K562 (cell line): Measurements from ENCODE around the gene GART. TPM values are rescaled to one million over a fixed set of nuclear protein-coding genes. Genes with fewer than 3 reads are reported as not detected.

ENCODE experiments used
- BRD9 ChIP-seq: fragments of 450-650 bp; IDR thresholded peaks from 2 replicates; pipeline ENCODE4 v1.6.1; 2018; ENCODE audit warnings: low read depth; ENCODE audit not compliant: partially characterized antibody
- CBX3 ChIP-seq, 2 experiments: IDR thresholded peaks; 1 replicate in 1 of 2; 2 replicates in 1 of 2; pipeline ENCODE4 v1.6.1; 2012; ENCODE audit warnings: inconsistent platforms in 2 of 2, low read length in 2 of 2, borderline replicate concordance in 1 of 2, control low read depth in 1 of 2
- FOXA1 ChIP-seq: fragments of 450-650 bp; IDR thresholded peaks from 2 replicates; pipeline ENCODE4 v1.6.1; 2016; ENCODE audit warnings: mild to moderate bottlenecking, borderline replicate concordance
- FOXP1 ChIP-seq: sonication (generic); formaldehyde crosslinking; IDR thresholded peaks from 2 replicates; pipeline ENCODE4 v1.8.0; 2022; ENCODE audit warnings: mild to moderate bottlenecking, missing genetic modification reagents
- GTF2F1 ChIP-seq: IDR thresholded peaks from 2 replicates; pipeline ENCODE4 v1.6.1; 2011; ENCODE audit warnings: low read depth, low read length, improper control_type of control experiment
- HMG20B ChIP-seq: fragments of 250-450 bp; sonication (Bioruptor Pico); IDR thresholded peaks from 2 replicates; pipeline ENCODE4 v1.5.0; 2021; ENCODE audit warnings: mild to moderate bottlenecking
- MAZ ChIP-seq, 2 experiments: fragments of 450-650 bp in 1 of 2; sonication (generic) in 1 of 2; formaldehyde crosslinking; IDR thresholded peaks in 1 of 2; conservative IDR thresholded peaks in 1 of 2; 2 replicates each; pipeline versions ENCODE4 v1.4.0 to v1.5.0; 2020; ENCODE audit warnings: mild to moderate bottlenecking in 1 of 2, missing genetic modification reagents in 1 of 2
- NFXL1 ChIP-seq: fragments of 450-650 bp; formaldehyde crosslinking; IDR thresholded peaks from 2 replicates; pipeline ENCODE4 v1.4.0; 2021; ENCODE audit warnings: mild to moderate bottlenecking
- PHTF2 ChIP-seq: fragments of 250-450 bp; sonication (Bioruptor Pico); IDR thresholded peaks from 2 replicates; pipeline ENCODE4 v1.5.0; 2021; ENCODE audit warnings: mild to moderate bottlenecking
- RBM25 ChIP-seq: fragments of 200-400 bp; formaldehyde crosslinking; IDR thresholded peaks from 2 replicates; pipeline ENCODE4 v1.6.1; 2018; ENCODE audit warnings: low read length, low read depth, moderate library complexity; ENCODE audit not compliant: severe bottlenecking
- SRSF1 ChIP-seq: fragments of 200-400 bp; formaldehyde crosslinking; IDR thresholded peaks from 2 replicates; pipeline ENCODE4 v1.6.1; 2017; ENCODE audit warnings: mild to moderate bottlenecking, low read depth, low read length, moderate library complexity
- ZC3H11A ChIP-seq: IDR thresholded peaks from 2 replicates; pipeline ENCODE4 v1.6.1; 2012; ENCODE audit warnings: low read depth, low read length, improper control_type of control experiment
- ZFP30 ChIP-seq: fragments of 250-450 bp; sonication (Bioruptor Pico); IDR thresholded peaks from 2 replicates; pipeline ENCODE4 v1.8.0; 2022; ENCODE audit warnings: moderate library complexity, mild to moderate bottlenecking, inconsistent platforms, borderline replicate concordance
- ZNF124 ChIP-seq: sonication (generic); formaldehyde crosslinking; IDR thresholded peaks from 2 replicates; pipeline ENCODE4 v1.8.1; 2022; ENCODE audit warnings: missing genetic modification reagents
- ZNF146 ChIP-seq: IDR thresholded peaks from one replicate; pipeline ENCODE4 v1.6.1; 2018; ENCODE audit warnings: missing compliant biosample characterization; ENCODE audit not compliant: unreplicated experiment
- ZNF217 ChIP-seq: sonication (generic); formaldehyde crosslinking; IDR thresholded peaks from 2 replicates; pipeline ENCODE4 v1.8.0; 2022; ENCODE audit warnings: mild to moderate bottlenecking, missing genetic modification reagents
- ZNF444 ChIP-seq: fragments of 250-450 bp; sonication (Bioruptor Pico); IDR thresholded peaks from 2 replicates; pipeline ENCODE4 v1.4.0; 2020; ENCODE audit warnings: mild to moderate bottlenecking, moderate library complexity
- ZNF785 ChIP-seq: fragments of 250-450 bp; sonication (Bioruptor Pico); IDR thresholded peaks from 2 replicates; pipeline ENCODE4 v1.4.0; 2020; ENCODE audit warnings: mild to moderate bottlenecking
- polyA plus RNA-seq, 8 experiments: library from polyadenylated mRNA; depleted of rRNA in 4 of 8; stranded (reverse) in 5 of 8; unstranded in 3 of 8; fragments of >200 nt; fragmentation: Nextera tagmentation in 2 of 8; fragmentation: Illumina TruSeq in 1 of 8; extraction: Ambion mirVana in 2 of 8; extraction: Trizol in 1 of 8; gene quantifications; 2 replicates each; pipeline versions ENCODE4 v1.2.1 to v1.2.3, GENCODE V29; 2011 to 2014; ENCODE audit warnings: inconsistent platforms in 1 of 8, missing spikeins in 1 of 8
- total RNA-seq, 7 experiments: library from RNA; depleted of rRNA in 6 of 7; stranded (reverse); fragments of >200 nt in 6 of 7; fragmentation: Illumina TruSeq in 2 of 7; extraction: Trizol in 2 of 7; gene quantifications; 2 replicates each; pipeline versions ENCODE4 v1.2.1 to v1.2.3, GENCODE V29; 2011 to 2021; ENCODE audit warnings: low replicate concordance in 1 of 7
- TF ChIP-seq, protein P1 (sequence below): fragments of 250-450 bp; sonication (Bioruptor Pico); IDR thresholded peaks from 2 replicates; pipeline ENCODE4 v1.4.0; 2020; ENCODE audit warnings: mild to moderate bottlenecking, moderate library complexity
- TF ChIP-seq, protein P2 (sequence below): fragments of 250-450 bp; sonication (Bioruptor Pico); IDR thresholded peaks from 2 replicates; pipeline ENCODE4 v1.8.0; 2022; ENCODE audit warnings: moderate library complexity, mild to moderate bottlenecking, inconsistent platforms
- TF ChIP-seq, protein P3 (sequence below): IDR thresholded peaks from 3 replicates; pipeline ENCODE4 v1.6.1; 2011; ENCODE audit warnings: borderline replicate concordance, mild to moderate bottlenecking, moderate library complexity; ENCODE audit not compliant: insufficient read length; ENCODE audit errors: extremely low read depth
- TF ChIP-seq, protein P4 (sequence below): fragments of 250-450 bp; sonication (Bioruptor Pico); IDR thresholded peaks from 2 replicates; pipeline ENCODE4 v1.8.0; 2022; ENCODE audit warnings: moderate library complexity, mild to moderate bottlenecking, inconsistent platforms

Gene GART
- total and polyA plus RNA-seq, 9 of the 15 experiments (the other 6 are each of a cell fraction or from before 2014, with no cell fraction given), result 141 to 429 (median 349) TPM

DNA sequence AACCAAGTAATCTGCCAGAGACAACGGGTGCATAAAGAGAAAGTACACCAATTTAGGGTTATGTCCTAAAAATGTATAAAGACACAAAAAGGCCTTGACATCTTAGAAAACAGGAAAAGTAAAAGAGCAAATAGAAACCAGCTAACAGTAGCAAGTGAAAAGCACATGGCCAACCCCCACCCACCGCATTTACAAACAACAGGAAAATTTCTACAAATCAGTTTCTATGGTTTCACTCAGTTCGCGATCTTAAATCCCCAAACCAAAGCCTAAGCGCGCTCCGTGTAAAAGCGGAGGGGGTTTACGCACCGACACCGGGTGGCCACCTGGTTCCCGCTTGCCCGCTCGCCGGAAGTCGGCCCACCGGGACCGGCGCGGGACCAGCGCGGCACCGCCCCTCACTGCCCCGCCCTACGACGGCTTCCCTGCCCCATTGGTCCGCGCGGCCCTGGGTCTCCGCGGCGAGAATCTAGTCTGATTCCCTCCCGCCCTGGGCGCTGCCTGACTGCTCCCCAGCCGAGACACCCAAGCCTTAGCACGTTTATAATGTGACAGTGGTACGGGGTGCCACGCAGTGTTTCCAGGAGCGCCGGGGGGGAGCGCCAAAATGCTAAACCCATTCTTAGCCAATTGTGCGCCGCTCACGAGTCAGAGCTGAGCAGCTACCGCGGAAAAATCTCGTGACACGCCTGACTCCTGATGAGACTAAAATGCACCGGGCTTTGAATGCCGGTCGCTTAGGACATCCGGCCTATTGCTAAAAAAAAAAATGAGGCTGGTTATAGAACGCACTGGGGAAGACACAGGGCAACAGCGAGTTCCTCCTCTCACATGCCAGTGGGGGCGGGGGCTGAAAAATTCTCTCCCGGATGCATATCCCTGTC lies at the start of gene GART (continued):
- TF ChIP-seq, protein P1, sequence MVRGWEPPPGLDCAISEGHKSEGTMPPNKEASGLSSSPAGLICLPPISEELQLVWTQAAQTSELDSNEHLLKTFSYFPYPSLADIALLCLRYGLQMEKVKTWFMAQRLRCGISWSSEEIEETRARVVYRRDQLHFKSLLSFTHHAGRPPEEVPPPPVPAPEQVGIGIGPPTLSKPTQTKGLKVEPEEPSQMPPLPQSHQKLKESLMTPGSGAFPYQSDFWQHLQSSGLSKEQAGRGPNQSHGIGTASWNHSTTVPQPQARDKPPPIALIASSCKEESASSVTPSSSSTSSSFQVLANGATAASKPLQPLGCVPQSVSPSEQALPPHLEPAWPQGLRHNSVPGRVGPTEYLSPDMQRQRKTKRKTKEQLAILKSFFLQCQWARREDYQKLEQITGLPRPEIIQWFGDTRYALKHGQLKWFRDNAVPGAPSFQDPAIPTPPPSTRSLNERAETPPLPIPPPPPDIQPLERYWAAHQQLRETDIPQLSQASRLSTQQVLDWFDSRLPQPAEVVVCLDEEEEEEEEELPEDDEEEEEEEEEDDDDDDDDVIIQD, result 0 out of 2 replicates have a peak, but pooled peaks have one; percentile 11
- TF ChIP-seq HMG20B (CRISPR knock-in tag), result no peak
- TF ChIP-seq, protein P2, sequence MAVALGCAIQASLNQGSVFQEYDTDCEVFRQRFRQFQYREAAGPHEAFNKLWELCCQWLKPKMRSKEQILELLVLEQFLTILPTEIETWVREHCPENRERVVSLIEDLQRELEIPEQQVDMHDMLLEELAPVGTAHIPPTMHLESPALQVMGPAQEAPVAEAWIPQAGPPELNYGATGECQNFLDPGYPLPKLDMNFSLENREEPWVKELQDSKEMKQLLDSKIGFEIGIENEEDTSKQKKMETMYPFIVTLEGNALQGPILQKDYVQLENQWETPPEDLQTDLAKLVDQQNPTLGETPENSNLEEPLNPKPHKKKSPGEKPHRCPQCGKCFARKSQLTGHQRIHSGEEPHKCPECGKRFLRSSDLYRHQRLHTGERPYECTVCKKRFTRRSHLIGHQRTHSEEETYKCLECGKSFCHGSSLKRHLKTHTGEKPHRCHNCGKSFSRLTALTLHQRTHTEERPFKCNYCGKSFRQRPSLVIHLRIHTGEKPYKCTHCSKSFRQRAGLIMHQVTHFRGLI (CRISPR knock-in tag), result no peak
- TF ChIP-seq GTF2F1, result no peak
- no peak for TF ChIP-seq BRD9
- TF ChIP-seq PHTF2 (CRISPR knock-in tag), result no peak
- TF ChIP-seq FOXP1 (CRISPR knock-in tag), result peak; percentile 87
- no peak for TF ChIP-seq NFXL1
- no peak for TF ChIP-seq ZC3H11A
- no peak for TF ChIP-seq SRSF1
- TF ChIP-seq, protein P3, sequence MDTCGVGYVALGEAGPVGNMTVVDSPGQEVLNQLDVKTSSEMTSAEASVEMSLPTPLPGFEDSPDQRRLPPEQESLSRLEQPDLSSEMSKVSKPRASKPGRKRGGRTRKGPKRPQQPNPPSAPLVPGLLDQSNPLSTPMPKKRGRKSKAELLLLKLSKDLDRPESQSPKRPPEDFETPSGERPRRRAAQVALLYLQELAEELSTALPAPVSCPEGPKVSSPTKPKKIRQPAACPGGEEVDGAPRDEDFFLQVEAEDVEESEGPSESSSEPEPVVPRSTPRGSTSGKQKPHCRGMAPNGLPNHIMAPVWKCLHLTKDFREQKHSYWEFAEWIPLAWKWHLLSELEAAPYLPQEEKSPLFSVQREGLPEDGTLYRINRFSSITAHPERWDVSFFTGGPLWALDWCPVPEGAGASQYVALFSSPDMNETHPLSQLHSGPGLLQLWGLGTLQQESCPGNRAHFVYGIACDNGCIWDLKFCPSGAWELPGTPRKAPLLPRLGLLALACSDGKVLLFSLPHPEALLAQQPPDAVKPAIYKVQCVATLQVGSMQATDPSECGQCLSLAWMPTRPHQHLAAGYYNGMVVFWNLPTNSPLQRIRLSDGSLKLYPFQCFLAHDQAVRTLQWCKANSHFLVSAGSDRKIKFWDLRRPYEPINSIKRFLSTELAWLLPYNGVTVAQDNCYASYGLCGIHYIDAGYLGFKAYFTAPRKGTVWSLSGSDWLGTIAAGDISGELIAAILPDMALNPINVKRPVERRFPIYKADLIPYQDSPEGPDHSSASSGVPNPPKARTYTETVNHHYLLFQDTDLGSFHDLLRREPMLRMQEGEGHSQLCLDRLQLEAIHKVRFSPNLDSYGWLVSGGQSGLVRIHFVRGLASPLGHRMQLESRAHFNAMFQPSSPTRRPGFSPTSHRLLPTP, result no peak
- TF ChIP-seq RBM25, result no peak
- TF ChIP-seq MAZ (CRISPR knock-in tag; conservative IDR thresholded peaks at IDR 0.05 in 1 of 2, IDR thresholded peaks at IDR 0.05 in 1 of 2), result peak; percentile 58 to 60; a peak in 3 of 4 replicates
- TF ChIP-seq, protein P4, sequence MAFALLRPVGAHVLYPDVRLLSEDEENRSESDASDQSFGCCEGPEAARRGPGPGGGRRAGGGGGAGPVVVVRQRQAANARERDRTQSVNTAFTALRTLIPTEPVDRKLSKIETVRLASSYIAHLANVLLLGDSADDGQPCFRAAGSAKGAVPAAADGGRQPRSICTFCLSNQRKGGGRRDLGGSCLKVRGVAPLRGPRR (CRISPR knock-in tag), result no peak
- no peak; a peak in 1 of 3 replicates for TF ChIP-seq CBX3 (IDR thresholded peaks at IDR 0.05; ENCODE audit: borderline replicate concordance in 1 of 2, low read length in 2 of 2)
- TF ChIP-seq FOXA1, result no peak
- TF ChIP-seq ZNF217, result no peak
- TF ChIP-seq ZFP30 (CRISPR knock-in tag), result no peak
- no peak for TF ChIP-seq ZNF146 (CRISPR knock-in tag)
- TF ChIP-seq ZNF785 (CRISPR knock-in tag), result no peak
- TF ChIP-seq ZNF444 (CRISPR knock-in tag), result no peak
- no peak for TF ChIP-seq ZNF124
